Neuronal stem cell (in vitro differentiated cells): ENCODE measurements around the gene WDR54.

ENCODE experiments used
- DNase-seq: peaks from one replicate; pipeline ENCODE4 v3.0.0-alpha.2; 2013; ENCODE audit warnings: low spot score
- H2AFZ ChIP-seq: one replicate; pipeline ENCODE4 v1.6.1; 2013; ENCODE audit warnings: mild to moderate bottlenecking, low read length, inconsistent platforms
- H2AK5ac ChIP-seq: 2 replicates; pipeline ENCODE4 v1.6.1; 2013; ENCODE audit warnings: low read depth, mild to moderate bottlenecking, inconsistent platforms, low read length, moderate library complexity, mixed read lengths
- H2BK120ac ChIP-seq: 2 replicates; pipeline ENCODE4 v1.6.1; 2013; ENCODE audit warnings: low read depth, mild to moderate bottlenecking, inconsistent platforms, low read length, moderate library complexity, mixed read lengths
- H2BK12ac ChIP-seq: one replicate; pipeline ENCODE4 v1.6.1; 2013; ENCODE audit warnings: low read length, inconsistent platforms
- H2BK15ac ChIP-seq: 2 replicates; pipeline ENCODE4 v1.6.1; 2013; ENCODE audit warnings: mild to moderate bottlenecking, low read length, inconsistent platforms, mixed read lengths
- H2BK5ac ChIP-seq: one replicate; pipeline ENCODE4 v1.6.1; 2013; ENCODE audit warnings: inconsistent platforms, mild to moderate bottlenecking, low read length, moderate library complexity
- H3K14ac ChIP-seq: one replicate; pipeline ENCODE4 v1.6.1; 2013; ENCODE audit warnings: low read length, inconsistent platforms
- H3K18ac ChIP-seq: 2 replicates; pipeline ENCODE4 v1.6.1; 2013; ENCODE audit warnings: low read length, inconsistent platforms
- H3K23ac ChIP-seq: 2 replicates; pipeline ENCODE4 v1.6.1; 2013; ENCODE audit warnings: low read depth, mild to moderate bottlenecking, mixed read lengths, low read length, inconsistent platforms; ENCODE audit not compliant: poor library complexity
- H3K27ac ChIP-seq: replicated peaks from 3 replicates; pipeline ENCODE4 v1.5.1; 2013; ENCODE audit warnings: low read length, inconsistent platforms
- H3K27me3 ChIP-seq, 3 experiments: 2 replicates each; pipeline ENCODE4 v1.6.1; 2013; ENCODE audit warnings: low read length in 3 of 3, mild to moderate bottlenecking in 2 of 3, inconsistent platforms in 1 of 3, low read depth in 1 of 3, mixed read lengths in 1 of 3, moderate library complexity in 1 of 3; ENCODE audit not compliant: control insufficient read depth in 3 of 3, insufficient read depth in 3 of 3
- H3K36me3 ChIP-seq, 2 donors: replicated peaks in 1 of 2; 2 replicates each; pipeline ENCODE4 v1.6.1; 2013; ENCODE audit warnings: low read length in 2 of 2; ENCODE audit not compliant: control insufficient read depth in 2 of 2, insufficient read depth in 2 of 2
- H3K4ac ChIP-seq: 2 replicates; pipeline ENCODE4 v1.6.1; 2013; ENCODE audit warnings: inconsistent platforms, mild to moderate bottlenecking, low read length, moderate library complexity
- H3K4me1 ChIP-seq, 2 donors: 1 replicate in 1 of 2; 2 replicates in 1 of 2; pipeline ENCODE4 v1.6.1; 2013; ENCODE audit warnings: low read length in 2 of 2, low read depth in 1 of 2; ENCODE audit not compliant: control insufficient read depth in 2 of 2, insufficient read depth in 1 of 2
- H3K4me2 ChIP-seq: one replicate; pipeline ENCODE4 v1.6.1; 2013; ENCODE audit warnings: mild to moderate bottlenecking, low read length, inconsistent platforms; ENCODE audit not compliant: insufficient read depth, poor library complexity, severe bottlenecking
- H3K4me3 ChIP-seq, 2 donors: 2 replicates each; pipeline ENCODE4 v1.5.1; 2013; ENCODE audit warnings: low read length in 2 of 2, mild to moderate bottlenecking in 2 of 2, inconsistent platforms in 1 of 2, moderate library complexity in 1 of 2
- H3K79me1 ChIP-seq: one replicate; pipeline ENCODE4 v1.6.1; 2013; ENCODE audit warnings: low read depth, mild to moderate bottlenecking, inconsistent platforms, low read length, moderate library complexity
- H3K9ac ChIP-seq: one replicate; pipeline ENCODE4 v1.6.1; 2013; ENCODE audit warnings: mild to moderate bottlenecking, low read depth, low read length, inconsistent platforms; ENCODE audit not compliant: poor library complexity
- H3K9me3 ChIP-seq, 2 donors: replicated peaks in 1 of 2; 2 replicates each; pipeline versions ENCODE3 to v1.6.1; 2013; ENCODE audit warnings: low read length in 2 of 2, mild to moderate bottlenecking in 2 of 2, inconsistent platforms in 1 of 2, low read depth in 1 of 2, mixed read lengths in 1 of 2, moderate library complexity in 1 of 2; ENCODE audit not compliant: control insufficient read depth in 2 of 2, insufficient read depth in 1 of 2
- H4K8ac ChIP-seq: one replicate; pipeline ENCODE4 v1.6.1; 2013; ENCODE audit warnings: low read depth, mild to moderate bottlenecking, inconsistent platforms, low read length, moderate library complexity
- H4K91ac ChIP-seq: one replicate; pipeline ENCODE4 v1.6.1; 2013; ENCODE audit warnings: low read length, low read depth, mild to moderate bottlenecking, inconsistent platforms; ENCODE audit not compliant: poor library complexity
- WGBS, 2 donors: extraction: QIAGEN DNeasy Blood & Tissue Kit; methylation state at CpG; one replicate each; pipeline ENCODE4 v1.1.7; 2013; ENCODE audit warnings: missing lambda C conversion rate in 2 of 2, mixed read lengths in 1 of 2; ENCODE audit not compliant: insufficient read length in 2 of 2, insufficient replicate concordance in 1 of 2; ENCODE audit errors: extremely low coverage in 2 of 2; 5-methylcytosine and 5-hydroxymethylcytosine counted together

WDR54 gene

DNA sequence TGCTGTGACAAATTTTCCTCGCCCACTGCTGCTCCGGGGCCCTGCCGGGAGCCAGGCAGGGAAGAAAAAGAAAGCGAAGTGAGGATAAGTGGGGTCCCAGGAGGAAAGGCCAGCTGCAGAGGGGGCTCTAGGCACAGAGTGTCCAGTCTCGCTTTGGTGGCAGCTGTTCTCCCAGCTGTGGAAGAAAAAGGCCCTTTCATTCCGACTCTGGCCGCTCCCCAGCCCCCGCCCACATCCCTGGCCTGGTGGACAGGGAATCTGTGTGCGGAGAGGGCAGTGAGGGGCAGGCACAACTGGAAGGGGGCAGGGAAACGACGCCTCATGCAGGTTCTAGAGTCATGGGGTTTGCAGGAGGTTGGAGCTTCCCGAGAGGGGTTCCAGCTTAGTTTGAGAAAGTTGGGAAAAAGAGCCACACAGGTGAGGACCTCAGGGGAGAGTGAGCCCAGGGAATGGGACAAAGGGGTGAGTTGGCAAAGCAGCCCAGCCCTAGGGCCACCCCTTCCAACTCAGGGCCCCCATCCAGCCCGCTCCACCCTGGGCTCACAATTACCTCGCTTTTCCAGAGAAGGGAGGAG lies 18.4 kb downstream of the WDR54 start:
- WGBS, 2 donors = no CpG with 5 or more reads among the region's 14 CpGs
- no peak for DNase-seq
- peak overlapping the region; percentile 94 for H3K27ac ChIP-seq
- peak overlapping the region; percentile 43 for H2AK5ac ChIP-seq
- H4K91ac ChIP-seq = no peak overlapping the region
- H3K4ac ChIP-seq = no peak overlapping the region
- peak overlapping the region; percentile 90 for H3K9ac ChIP-seq
- H3K79me1 ChIP-seq = peaks cover 6% of the 10 kb centered on the region
- H3K4me2 ChIP-seq = peak overlapping the region; percentile 95
- peak overlapping the region; percentile 56 for H2BK5ac ChIP-seq
- H3K18ac ChIP-seq = peak overlapping the region; percentile 94
- peak overlapping the region; percentile 30 for H2BK15ac ChIP-seq
- H2BK12ac ChIP-seq = no peak overlapping the region
- H3K4me3 ChIP-seq = peak overlapping the region; percentile 59 to 78
- peaks cover 0 to 2% of the 10 kb centered on the region in 2 donors for H3K9me3 ChIP-seq
- peaks cover 0 to 15% (median 0%) of the 10 kb centered on the region in 3 experiments for H3K27me3 ChIP-seq
- H3K14ac ChIP-seq = peak overlapping the region; percentile 92
- H3K23ac ChIP-seq = peak overlapping the region; percentile 81
- no peak overlapping the region for H4K8ac ChIP-seq
- H2AFZ ChIP-seq = peak overlapping the region; percentile 96
- H3K36me3 ChIP-seq = peaks cover 0 to under 1% of the 10 kb centered on the region in 2 donors
- H3K4me1 ChIP-seq = peaks cover 17 to 19% of the 10 kb centered on the region in 2 donors
- peak overlapping the region; percentile 73 for H2BK120ac ChIP-seq

DNA sequence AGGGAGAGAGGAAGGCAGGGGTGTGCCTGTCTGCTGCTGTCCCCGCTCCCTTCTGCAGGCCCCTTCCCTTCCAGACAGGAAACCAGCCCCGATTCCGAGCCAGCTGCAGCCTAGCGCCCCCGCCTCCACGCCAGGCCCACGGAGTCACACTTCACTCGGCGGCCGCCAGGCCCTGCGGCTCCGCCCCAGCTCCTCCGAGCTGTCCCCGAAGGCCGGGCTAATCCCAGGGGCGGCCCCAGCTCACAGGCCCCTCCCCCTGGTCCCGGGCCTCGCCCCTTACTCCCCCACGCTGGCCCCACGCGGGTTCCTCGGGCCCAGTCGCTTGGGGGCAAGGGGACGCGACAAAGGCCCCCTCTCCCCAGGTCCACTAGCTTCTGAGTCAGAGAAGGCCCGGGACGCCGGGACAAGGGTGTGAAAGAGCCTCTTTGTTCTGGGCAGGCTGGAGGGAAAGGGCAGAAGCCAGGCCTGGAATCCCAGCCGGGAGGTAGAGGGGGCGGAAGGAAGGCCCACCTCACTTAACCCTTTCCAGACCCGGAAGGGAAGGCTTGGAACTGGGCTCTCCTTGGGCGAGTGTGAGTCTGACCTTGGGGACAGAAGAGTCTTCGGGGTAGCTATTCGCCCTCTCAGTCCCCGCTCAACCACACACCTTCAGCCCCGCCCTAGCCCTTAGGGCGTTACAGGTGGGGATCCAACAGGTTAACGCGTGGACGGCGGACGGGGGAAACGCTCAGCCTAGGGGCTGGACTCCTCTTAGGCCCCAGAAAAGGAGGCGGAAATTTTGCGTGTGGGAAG lies 19.0 kb downstream of the WDR54 start:
- no peak overlapping the region for H4K8ac ChIP-seq
- no peak overlapping the region for H3K4ac ChIP-seq
- H3K4me1 ChIP-seq = peaks cover 17 to 19% of the 10 kb centered on the region in 2 donors
- peak overlapping the region; percentile 90 for H3K9ac ChIP-seq
- peaks cover 6% of the 10 kb centered on the region for H3K79me1 ChIP-seq
- H3K27me3 ChIP-seq = peaks cover 0 to 15% (median 0%) of the 10 kb centered on the region in 3 experiments
- no CpG with 5 or more reads among the region's 45 CpGs for WGBS, 2 donors
- H3K36me3 ChIP-seq = no peaks in the 10 kb centered on the region
- H3K9me3 ChIP-seq = peaks cover 0 to 2% of the 10 kb centered on the region in 2 donors
- H3K4me2 ChIP-seq = peak overlapping the region; percentile 95
- peak overlapping the region; percentile 96 for H3K18ac ChIP-seq
- peak overlapping the region; percentile 56 for H2BK5ac ChIP-seq
- peak; percentile 88 for DNase-seq
- no peak overlapping the region for H4K91ac ChIP-seq
- no peak overlapping the region for H2BK12ac ChIP-seq
- peak overlapping the region; percentile 59 to 78 for H3K4me3 ChIP-seq
- H2BK15ac ChIP-seq = peak overlapping the region; percentile 30
- H2AFZ ChIP-seq = peak overlapping the region; percentile 96
- H2AK5ac ChIP-seq = peak overlapping the region; percentile 43
- peak overlapping the region; percentile 94 for H3K27ac ChIP-seq
- H3K14ac ChIP-seq = peak overlapping the region; percentile 92
- H2BK120ac ChIP-seq = peak overlapping the region; percentile 73
- peak overlapping the region; percentile 81 for H3K23ac ChIP-seq

DNA sequence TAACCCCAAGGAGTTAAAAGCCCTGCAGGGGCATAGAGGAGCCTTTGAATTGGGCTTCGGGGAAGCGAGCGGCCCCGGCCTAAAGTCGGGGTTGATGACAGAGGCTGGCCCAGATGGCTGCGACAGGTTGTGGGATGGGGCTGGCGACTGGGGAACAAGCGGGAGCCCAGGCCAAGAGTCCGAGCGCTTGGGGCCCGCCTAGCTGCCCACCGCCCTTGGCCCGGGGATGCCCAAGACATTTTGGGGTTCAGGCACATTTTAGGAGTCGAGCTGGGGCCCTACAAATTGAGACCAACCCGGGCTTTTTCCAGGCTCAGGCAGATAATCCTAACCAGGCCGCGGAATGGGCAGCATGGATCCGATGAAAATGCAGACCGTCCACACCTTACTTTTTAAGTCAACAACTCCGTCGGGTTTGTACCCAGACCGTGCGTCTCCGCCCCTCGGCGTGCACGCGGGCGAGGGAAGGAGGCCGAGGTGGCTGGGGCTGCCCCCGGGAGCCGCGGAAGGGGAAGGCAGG lies 19.7 kb downstream of the WDR54 start:
- Histone ChIP-seq H3K4me2 (peak overlapping the region; percentile 95), H3K9me3 (peaks cover 0 to 2% of the 10 kb centered on the region in 2 donors), H3K79me1 (peaks cover 6% of the 10 kb centered on the region), H3K27ac (peak overlapping the region; percentile 94), H3K4ac (no peak overlapping the region), H2AFZ (peak overlapping the region; percentile 96), H2BK5ac (peak overlapping the region; percentile 56), H3K14ac (no peak overlapping the region), H3K4me1 (peaks cover 17 to 19% of the 10 kb centered on the region in 2 donors), H3K27me3 (peaks cover 0 to 15% (median 0%) of the 10 kb centered on the region in 3 experiments), H3K23ac (peak overlapping the region; percentile 70), H2BK12ac (no peak overlapping the region), H3K4me3 (peak overlapping the region in 1 of 2 donors; percentile 78), H2BK15ac (peak overlapping the region; percentile 96), H4K91ac (no peak overlapping the region), H2BK120ac (no peak overlapping the region), H3K36me3 (no peaks in the 10 kb centered on the region), H3K18ac (peak overlapping the region; percentile 96), H2AK5ac (peak overlapping the region; percentile 62), H3K9ac (peak overlapping the region; percentile 90), H4K8ac (no peak overlapping the region)
- no CpG with 5 or more reads among the region's 33 CpGs for WGBS, 2 donors
- DNase-seq = peak; percentile 43
